GM12878 (cell line): ENCODE data around the gene NTM.

Experiments used
- CBX3 ChIP-seq: fragments of 200-600 bp; sonication (generic); IDR thresholded peaks from 2 replicates; pipeline ENCODE4 v1.6.1; 2016; ENCODE audit warnings: low read depth, borderline replicate concordance
- CTCF ChIP-seq, 3 experiments: IDR thresholded peaks in 2 of 3; conservative IDR thresholded peaks in 1 of 3; 2 replicates each; pipeline ENCODE4 v1.5.1; 2011; ENCODE audit warnings: low read depth in 3 of 3, low read length in 3 of 3, mild to moderate bottlenecking in 3 of 3, control low read depth in 2 of 3, moderate library complexity in 2 of 3, inconsistent platforms in 1 of 3, mixed read lengths in 1 of 3; ENCODE audit not compliant: control insufficient read depth in 2 of 3, insufficient read depth in 1 of 3; ENCODE audit errors: extremely low read depth in 1 of 3
- EGR1 ChIP-seq, 2 experiments: IDR thresholded peaks; 1 replicate in 1 of 2; 2 replicates in 1 of 2; pipeline ENCODE4 v1.6.1; 2011 to 2012; ENCODE audit warnings: low read depth in 2 of 2, low read length in 2 of 2, borderline replicate concordance in 1 of 2, mild to moderate bottlenecking in 1 of 2, moderate library complexity in 1 of 2
- ETV6 ChIP-seq, 2 experiments: fragments of 450-650 bp in 1 of 2; IDR thresholded peaks in 1 of 2; conservative IDR thresholded peaks in 1 of 2; 2 replicates each; pipeline ENCODE4 v1.6.1; 2014; ENCODE audit warnings: antibody characterized with exemption in 1 of 2, borderline replicate concordance in 1 of 2, low read depth in 1 of 2, mild to moderate bottlenecking in 1 of 2, moderate library complexity in 1 of 2
- EZH2 ChIP-seq: IDR thresholded peaks from 2 replicates; pipeline ENCODE4 v1.6.1; 2012; ENCODE audit warnings: low read depth, mild to moderate bottlenecking, control low read depth, inconsistent platforms, low read length, borderline replicate concordance; ENCODE audit not compliant: control insufficient read depth
- IRF3 ChIP-seq: fragments of 450-650 bp; IDR thresholded peaks from 2 replicates; pipeline ENCODE4 v1.6.1; 2014; ENCODE audit warnings: mild to moderate bottlenecking
- MAX ChIP-seq: IDR thresholded peaks from 2 replicates; pipeline ENCODE4 v1.6.1; 2012; ENCODE audit warnings: low read depth, low read length, improper control_type of control experiment
- POLR2A ChIP-seq: IDR thresholded peaks from 2 replicates; pipeline ENCODE4 v1.6.1; 2011; ENCODE audit warnings: low read depth, mild to moderate bottlenecking, low read length
- POLR2AphosphoS5 ChIP-seq: IDR thresholded peaks from 2 replicates; pipeline ENCODE4 v1.6.1; 2011; ENCODE audit warnings: mild to moderate bottlenecking, low read length, inconsistent platforms
- REST ChIP-seq: IDR thresholded peaks from 2 replicates; pipeline ENCODE4 v1.6.1; 2012; ENCODE audit warnings: mild to moderate bottlenecking, low read depth, low read length
- SREBF1 ChIP-seq: IDR thresholded peaks from 2 replicates; pipeline ENCODE4 v1.6.1; 2012; ENCODE audit warnings: mild to moderate bottlenecking, low read length
- YY1 ChIP-seq: IDR thresholded peaks from 2 replicates; pipeline ENCODE4 v1.6.1; 2011; ENCODE audit warnings: low read depth, mild to moderate bottlenecking, low read length
- TF ChIP-seq, protein P1 (sequence below): IDR thresholded peaks from 2 replicates; pipeline ENCODE4 v1.6.1; 2012; ENCODE audit warnings: low read depth, low read length, improper control_type of control experiment
- TF ChIP-seq, protein P2 (sequence below): IDR thresholded peaks from 2 replicates; pipeline ENCODE4 v1.6.1; 2011; ENCODE audit warnings: low read depth, mild to moderate bottlenecking, low read length, moderate library complexity, borderline replicate concordance; ENCODE audit errors: extremely low read depth

- TF ChIP-seq REST: no peak
- no peak for TF ChIP-seq POLR2AphosphoS5
- TF ChIP-seq MAX: no peak
- TF ChIP-seq CTCF (IDR thresholded peaks at IDR 0.05 in 2 of 3, conservative IDR thresholded peaks at IDR 0.05 in 1 of 3; ENCODE audit: control insufficient read depth in 2 of 3, extremely low read depth in 1 of 3, insufficient read depth in 1 of 3, low read depth in 3 of 3, low read length in 3 of 3): no peak
- no peak for TF ChIP-seq EGR1 (IDR thresholded peaks at IDR 0.05; ENCODE audit: borderline replicate concordance in 1 of 2, low read depth in 2 of 2, low read length in 2 of 2)
- no peak for TF ChIP-seq EZH2
- TF ChIP-seq, protein P1, sequence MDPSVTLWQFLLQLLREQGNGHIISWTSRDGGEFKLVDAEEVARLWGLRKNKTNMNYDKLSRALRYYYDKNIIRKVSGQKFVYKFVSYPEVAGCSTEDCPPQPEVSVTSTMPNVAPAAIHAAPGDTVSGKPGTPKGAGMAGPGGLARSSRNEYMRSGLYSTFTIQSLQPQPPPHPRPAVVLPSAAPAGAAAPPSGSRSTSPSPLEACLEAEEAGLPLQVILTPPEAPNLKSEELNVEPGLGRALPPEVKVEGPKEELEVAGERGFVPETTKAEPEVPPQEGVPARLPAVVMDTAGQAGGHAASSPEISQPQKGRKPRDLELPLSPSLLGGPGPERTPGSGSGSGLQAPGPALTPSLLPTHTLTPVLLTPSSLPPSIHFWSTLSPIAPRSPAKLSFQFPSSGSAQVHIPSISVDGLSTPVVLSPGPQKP: no peak
- no peak for TF ChIP-seq YY1
- no peak for TF ChIP-seq POLR2A
- TF ChIP-seq, protein P2, sequence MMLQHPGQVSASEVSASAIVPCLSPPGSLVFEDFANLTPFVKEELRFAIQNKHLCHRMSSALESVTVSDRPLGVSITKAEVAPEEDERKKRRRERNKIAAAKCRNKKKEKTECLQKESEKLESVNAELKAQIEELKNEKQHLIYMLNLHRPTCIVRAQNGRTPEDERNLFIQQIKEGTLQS: no peak
- TF ChIP-seq SREBF1: no peak
- no peak for TF ChIP-seq CBX3
- TF ChIP-seq IRF3: no peak
- TF ChIP-seq ETV6 (conservative IDR thresholded peaks at IDR 0.05 in 1 of 2, IDR thresholded peaks at IDR 0.05 in 1 of 2; ENCODE audit: borderline replicate concordance in 1 of 2, low read depth in 1 of 2): no peak
Measured at GRCh38 chr11:131671320-131671719, 300.9 kb downstream of the NTM start.
